Lower leg skin (tissue), 3 donors: ENCODE data around the gene SCEL.

Experiments
- CTCF ChIP-seq, 3 donors: fragments of 450-650 bp; IDR thresholded peaks; one replicate each; pipeline ENCODE4 v1.5.1; 2016; ENCODE audit warnings: antibody characterized with exemption in 3 of 3, mild to moderate bottlenecking in 3 of 3, moderate library complexity in 2 of 3
- POLR2A ChIP-seq, 2 donors: fragments of 450-650 bp; IDR thresholded peaks; one replicate each; pipeline ENCODE4 v1.6.1; 2016 to 2017; ENCODE audit warnings: antibody characterized with exemption in 2 of 2, mild to moderate bottlenecking in 1 of 2, moderate library complexity in 1 of 2

GRCh38 chr13:77521595-77522367, 13.7 kb upstream of the SCEL start:
- TF ChIP-seq CTCF (IDR thresholded peaks at IDR 0.05) (no peak), POLR2A (IDR thresholded peaks at IDR 0.05) (no peak)
